HG02981 (cell line): Measurements from ENCODE around the gene PRIMPOL.
"Not testable (repeated sequence)": the region's sequence is repeated elsewhere in the genome, so short reads cannot be mapped to it uniquely, and the experiment has no call there.

Source experiments
- ATAC-seq: cut with Tn5 transposase; IDR thresholded peaks from one replicate; pipeline ENCODE4 v1.9.1; 2021; ENCODE audit warnings: mild to moderate bottlenecking, moderate library complexity; ENCODE audit not compliant: unreplicated experiment

PRIMPOL gene, protein sequence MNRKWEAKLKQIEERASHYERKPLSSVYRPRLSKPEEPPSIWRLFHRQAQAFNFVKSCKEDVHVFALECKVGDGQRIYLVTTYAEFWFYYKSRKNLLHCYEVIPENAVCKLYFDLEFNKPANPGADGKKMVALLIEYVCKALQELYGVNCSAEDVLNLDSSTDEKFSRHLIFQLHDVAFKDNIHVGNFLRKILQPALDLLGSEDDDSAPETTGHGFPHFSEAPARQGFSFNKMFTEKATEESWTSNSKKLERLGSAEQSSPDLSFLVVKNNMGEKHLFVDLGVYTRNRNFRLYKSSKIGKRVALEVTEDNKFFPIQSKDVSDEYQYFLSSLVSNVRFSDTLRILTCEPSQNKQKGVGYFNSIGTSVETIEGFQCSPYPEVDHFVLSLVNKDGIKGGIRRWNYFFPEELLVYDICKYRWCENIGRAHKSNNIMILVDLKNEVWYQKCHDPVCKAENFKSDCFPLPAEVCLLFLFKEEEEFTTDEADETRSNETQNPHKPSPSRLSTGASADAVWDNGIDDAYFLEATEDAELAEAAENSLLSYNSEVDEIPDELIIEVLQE

DNA sequence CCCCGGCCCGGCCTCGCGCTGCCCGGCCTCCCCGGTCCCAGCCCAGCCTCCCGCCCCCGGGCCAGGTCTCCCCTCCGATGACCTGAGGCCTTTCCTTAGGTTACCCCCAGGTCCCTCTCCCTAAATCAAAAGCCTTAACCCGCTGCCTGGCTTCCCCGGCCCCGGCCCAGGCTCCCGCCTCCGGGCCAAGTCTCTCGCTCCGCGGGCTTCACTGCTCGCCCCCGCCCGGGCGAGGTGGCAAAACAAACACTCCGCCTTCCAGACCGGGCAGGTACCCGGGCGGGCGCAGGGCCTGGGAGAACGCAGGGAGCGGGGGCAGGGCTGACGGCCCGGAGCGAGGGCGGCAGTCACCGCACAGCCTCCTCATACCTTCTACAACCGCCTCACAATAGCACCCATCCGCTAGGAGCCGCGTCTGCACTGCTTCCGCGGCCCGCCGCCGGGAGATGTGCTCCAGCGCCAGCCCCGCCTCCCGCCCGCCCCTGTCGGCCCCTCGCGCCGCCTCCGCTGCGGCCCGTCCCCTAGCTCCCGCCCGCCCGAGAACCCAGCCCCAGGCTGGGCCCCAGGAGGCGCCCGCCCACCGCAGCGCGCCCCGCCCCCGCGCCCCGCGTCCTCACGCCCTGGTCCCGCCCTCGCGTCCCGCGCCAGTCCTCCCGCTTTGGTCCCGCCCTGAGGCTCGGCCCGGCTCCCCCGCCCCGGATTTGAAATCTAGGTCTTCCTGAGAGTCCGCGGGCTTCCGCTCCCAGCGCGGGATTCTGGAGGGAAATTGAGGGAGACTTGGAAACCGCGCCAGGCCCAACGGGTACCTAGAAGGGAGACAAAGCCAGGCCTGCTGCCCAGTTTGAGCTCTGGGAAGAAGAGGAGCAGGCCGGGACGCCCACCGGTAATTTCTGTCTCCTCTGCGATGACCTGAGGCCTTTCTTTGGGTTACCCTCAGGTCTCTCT lies at the start of gene PRIMPOL, which contains the start of gene CASP3:
PRIMPOL (plus strand) TSS at position 713 of the 945 bp plus-strand sequence. CDS start 7,403 bp downstream, outside the sequence.
CASP3 (minus strand) TSS at position 422 of the 945 bp plus-strand sequence. CDS start 10,994 bp downstream, outside the sequence.
- ATAC-seq = peak; percentile 87

DNA sequence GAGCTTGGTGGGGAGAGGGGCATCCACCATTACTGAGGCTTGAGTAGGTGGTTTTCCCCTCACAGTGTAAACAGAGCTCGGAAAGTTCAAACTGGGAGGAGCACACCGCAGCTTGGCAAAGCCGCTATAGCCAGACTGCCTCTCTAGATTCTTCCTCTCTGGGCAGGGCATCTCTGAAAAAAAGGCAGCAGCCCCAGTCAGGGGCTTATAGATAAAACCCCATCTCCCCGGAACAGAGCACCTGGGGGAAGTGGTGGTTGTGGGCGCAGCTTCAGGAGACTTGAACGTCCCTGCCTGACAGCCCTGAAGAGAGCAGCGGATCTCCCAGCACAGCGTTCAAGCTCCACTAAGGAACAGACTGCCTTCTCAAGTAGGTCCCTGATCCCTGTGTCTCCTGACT lies 48.6 kb upstream of the PRIMPOL start:
- not testable (repeated sequence) for ATAC-seq

DNA sequence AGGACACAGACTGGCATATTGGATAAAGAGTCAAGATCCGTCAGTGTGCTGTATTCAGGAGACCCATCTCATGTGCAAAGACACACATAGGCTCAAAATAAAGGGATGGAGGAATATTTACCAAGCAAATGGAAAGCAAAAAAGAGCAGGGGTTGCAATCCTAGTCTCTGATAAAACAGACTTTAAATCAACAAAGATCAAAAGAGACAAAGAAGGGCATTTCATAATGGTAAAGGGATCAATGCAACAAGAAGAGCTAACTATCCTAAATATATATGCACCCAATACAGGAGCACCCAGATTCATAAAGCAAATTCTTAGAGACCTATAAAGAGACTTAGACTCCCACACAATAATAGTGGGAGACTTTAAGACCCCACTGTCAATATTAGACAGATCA lies 46.7 kb upstream of the PRIMPOL start:
- not testable (repeated sequence) for ATAC-seq

DNA sequence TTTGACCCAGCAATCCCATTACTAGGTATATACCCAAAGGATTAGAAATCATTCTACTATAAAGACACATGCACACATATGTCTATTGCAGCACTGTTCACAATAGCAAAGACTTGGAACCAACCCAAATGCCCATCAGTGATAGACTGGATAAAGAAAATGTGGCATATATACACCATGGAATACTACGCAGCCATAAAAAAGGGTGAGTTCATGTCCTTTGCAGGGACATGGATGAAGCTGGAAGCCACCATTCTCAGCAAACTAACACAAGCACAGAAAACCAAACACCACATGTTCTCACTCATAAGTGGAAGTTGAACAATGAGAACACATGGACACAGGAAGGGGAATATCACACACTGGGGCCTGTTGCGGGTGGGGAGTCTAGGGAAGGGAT lies 42.1 kb upstream of the PRIMPOL start:
- not testable (repeated sequence) for ATAC-seq

DNA sequence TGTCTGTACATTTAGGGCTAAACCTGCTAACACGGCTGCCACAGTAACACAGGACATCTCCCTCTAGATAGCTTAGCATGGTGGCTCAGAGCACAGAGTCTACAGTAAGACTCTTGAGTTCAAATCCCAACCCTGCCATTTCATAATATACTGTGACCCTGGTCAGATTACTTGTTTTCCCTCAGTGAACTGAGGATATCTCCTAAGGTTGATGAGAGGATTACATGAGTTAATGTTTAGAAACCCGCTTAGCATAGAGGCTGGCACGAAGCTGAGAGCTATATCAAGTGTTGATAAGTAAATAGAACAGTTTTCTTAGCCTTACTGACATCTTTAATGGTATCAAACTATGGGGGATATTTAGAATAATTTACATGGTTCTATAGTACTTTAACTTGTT lies 37.5 kb upstream of the PRIMPOL start:
- no peak for ATAC-seq

- ATAC-seq = no peak
Measured at GRCh38 chr4:184613405-184613804, 36.1 kb upstream of the PRIMPOL start.

DNA sequence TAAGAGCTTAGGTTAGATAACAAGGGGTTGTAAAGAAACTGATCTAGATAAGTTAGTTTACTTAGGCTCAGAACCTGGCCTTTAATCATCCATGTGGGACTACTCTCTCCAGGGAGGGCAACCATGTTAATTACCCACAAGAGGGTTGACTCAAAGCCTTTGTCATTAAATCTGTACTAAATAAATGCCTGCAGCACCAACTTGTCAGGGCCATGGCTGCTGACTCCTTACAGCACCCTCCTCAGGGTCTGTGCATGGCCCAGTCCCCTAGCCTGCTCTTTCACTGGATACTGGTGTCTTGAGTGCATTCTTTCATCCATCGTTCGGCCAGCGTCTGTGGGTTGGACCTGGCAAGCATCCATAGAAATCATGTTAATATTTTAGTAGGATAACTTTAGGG lies 35.0 kb upstream of the PRIMPOL start:
- no peak for ATAC-seq

- not testable (repeated sequence) for ATAC-seq
Measured at GRCh38 chr4:184616168-184616567, 33.4 kb upstream of the PRIMPOL start.

- ATAC-seq = peak; percentile 84
Measured at GRCh38 chr4:184616633-184617551, 32.6 kb upstream of the PRIMPOL start.

- ATAC-seq = no peak
Measured at GRCh38 chr4:184617600-184618196, 31.8 kb upstream of the PRIMPOL start.

DNA sequence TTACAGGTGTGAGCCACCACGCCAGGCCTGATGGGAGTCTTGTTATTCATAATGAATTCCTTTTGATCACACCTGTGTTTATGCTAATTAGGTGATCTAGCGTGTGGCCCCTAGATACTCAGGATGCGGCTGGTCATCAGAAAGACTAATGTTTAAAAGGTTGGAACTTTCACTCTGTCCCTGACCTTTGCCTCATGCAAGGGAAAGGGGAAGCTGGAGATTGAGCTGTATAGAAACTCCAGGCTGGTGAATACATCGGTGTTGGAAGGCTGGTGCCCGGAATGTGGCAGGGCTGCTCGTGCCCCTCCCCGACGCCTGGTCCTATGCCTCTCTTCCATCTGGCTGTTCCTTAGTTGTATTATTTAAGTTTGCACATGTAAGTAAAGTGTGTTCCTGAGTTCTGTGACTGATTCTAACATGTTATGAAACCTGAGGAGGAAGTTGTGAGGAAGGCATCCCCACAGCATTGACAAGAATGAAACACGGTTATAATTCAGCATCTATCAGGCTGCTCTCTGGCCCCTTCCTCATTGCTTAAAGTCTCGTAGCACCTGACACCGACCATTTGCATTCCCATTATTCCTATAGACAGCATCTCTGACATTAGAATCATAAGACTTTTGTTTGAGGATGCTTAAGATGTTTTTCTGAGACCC lies 29.2 kb upstream of the PRIMPOL start:
- ATAC-seq = no peak

- no peak for ATAC-seq
Measured at GRCh38 chr4:184621518-184621917, 28.0 kb upstream of the PRIMPOL start.

GRCh38 chr4:184624504-184624903 lies 25.0 kb upstream of the PRIMPOL start:
- ATAC-seq = not testable (repeated sequence)

GRCh38 chr4:184624972-184625554 lies 24.5 kb upstream of the PRIMPOL start:
- no peak for ATAC-seq

DNA sequence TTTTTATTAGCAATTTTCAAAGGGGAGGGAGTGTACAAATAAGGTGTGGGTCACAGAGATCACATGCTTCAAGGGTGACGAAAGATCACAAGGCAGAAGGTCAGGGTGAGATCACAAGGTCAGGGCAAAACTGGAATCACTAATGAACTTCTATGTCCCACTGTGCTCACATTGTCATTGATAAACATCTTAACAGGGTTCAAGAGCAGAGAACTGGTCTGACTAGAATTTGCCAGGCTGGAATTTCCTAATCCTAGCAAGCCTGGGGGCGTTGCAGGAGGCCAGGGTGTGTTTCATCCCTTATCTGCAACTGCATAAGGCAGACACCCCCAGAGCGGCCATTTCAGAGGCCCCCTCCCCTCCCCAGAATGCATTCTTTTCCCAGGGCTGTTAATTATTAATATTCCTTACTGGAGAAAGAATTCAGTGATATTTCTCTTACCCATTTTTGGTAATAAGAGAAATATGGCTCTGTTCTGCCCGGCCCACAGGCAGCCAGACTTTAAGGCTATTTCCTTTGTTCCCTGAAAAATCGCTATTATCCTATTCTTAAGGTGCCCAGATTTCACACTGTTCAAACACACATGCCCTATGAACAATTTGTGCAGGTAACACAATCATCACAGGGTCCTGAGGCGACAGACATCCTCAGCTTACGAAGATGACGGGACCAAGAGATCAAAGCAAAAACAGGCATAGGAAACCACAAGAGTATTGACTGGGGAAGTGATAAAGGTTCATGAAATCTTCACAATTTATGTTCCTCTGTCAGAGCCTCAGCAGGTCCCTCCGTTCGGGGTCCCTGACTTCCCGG lies 23.5 kb upstream of the PRIMPOL start:
- ATAC-seq = not testable (repeated sequence)

DNA sequence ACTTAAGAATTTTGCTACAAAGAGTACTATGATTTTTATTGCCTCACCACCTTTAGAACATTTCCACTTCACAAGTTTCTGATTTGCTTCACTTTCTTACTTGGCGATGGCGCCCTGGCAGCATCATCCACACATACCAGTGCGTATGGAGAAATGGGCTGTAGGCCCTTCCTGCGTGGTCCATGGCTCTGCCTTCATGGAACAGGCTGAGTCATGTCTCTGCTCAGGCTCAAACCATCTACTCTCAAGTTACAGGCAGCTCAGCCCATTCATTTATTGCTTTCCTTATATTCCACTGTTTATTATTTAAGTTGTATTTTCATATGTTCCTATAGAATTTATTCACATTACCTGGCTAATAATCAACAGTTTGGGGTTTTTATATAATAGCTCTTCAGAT lies 21.4 kb upstream of the PRIMPOL start:
- ATAC-seq = no peak

DNA sequence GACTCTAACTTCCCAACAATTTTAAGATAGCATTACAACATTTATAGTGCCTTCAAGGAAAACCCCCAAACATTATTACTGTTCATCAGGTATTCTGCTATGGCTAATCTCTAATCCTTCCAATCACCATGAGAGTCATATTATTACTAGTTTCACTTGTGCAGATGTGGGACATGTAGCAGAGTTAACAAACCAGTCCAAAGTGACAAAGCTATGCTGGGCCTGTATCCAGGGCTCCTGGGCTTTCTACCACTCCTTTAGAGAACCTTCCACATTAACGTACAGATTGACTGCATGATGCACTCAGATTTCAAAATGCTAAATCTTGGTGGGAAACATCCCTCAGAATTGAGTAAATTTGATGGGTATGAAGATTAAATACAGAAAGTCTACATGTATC lies 16.7 kb upstream of the PRIMPOL start:
- no peak for ATAC-seq

- no peak for ATAC-seq
Measured at GRCh38 chr4:184635381-184635780, 14.2 kb upstream of the PRIMPOL start.
